ENCODE data around the gene MTHFD1L.

Gene MTHFD1L

DNA sequence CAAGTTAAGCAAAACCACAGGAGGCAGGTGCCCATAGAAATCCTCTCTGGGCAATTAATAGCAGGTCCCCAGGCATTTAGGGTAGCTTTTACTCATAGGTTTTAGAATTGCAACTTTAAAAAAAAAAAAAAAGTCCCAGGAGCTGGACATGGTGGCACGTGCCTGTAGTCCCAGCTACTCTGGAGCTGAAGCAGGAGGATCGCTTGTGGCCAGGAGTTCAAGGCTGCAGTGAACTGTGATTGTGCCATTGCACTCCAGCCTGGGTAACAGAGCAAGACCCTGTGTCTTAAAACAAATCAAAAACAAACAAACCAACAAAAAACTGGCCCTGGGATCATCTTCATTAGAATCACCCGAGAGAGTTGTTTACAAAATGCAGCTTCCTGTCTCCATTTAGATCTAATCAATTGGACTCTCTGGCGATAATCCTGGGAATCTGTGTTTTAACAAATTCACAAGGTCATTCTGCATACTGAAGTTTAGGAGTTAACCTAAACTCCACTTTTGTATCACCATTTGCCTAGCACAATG, 242.5 kb downstream of the MTHFD1L start:
- H3K27me3 ChIP-seq (ENCODE audit: low read length): no peaks in the 10 kb centered on the region
- no peaks in the 10 kb centered on the region for H3K9me3 ChIP-seq (ENCODE audit: insufficient read depth, low read length)
- no peaks in the 10 kb centered on the region for H3F3A ChIP-seq (ENCODE audit: insufficient read depth)
- no peak overlapping the region for H3K9ac ChIP-seq (ENCODE audit: low read length)
- no peaks in the 10 kb centered on the region for H3K9me2 ChIP-seq (replicated peaks; ENCODE audit: insufficient read depth, low read length)
- H3K4me3 ChIP-seq (ENCODE audit: insufficient read depth, low read length, poor library complexity, severe bottlenecking): no peak overlapping the region
- H3K4me2 ChIP-seq (ENCODE audit: low read depth, low read length, poor library complexity, severe bottlenecking): no peak overlapping the region
- no peak overlapping the region for H2AFZ ChIP-seq (ENCODE audit: low read depth, low read length, severe bottlenecking)
- no peaks in the 10 kb centered on the region for H3K36me3 ChIP-seq (ENCODE audit: low read length)
- H3K27ac ChIP-seq (ENCODE audit: low read depth, low read length): no peak overlapping the region
- no peaks in the 10 kb centered on the region for H4K20me1 ChIP-seq (ENCODE audit: low read depth, low read length)
- TF ChIP-seq, protein P1, sequence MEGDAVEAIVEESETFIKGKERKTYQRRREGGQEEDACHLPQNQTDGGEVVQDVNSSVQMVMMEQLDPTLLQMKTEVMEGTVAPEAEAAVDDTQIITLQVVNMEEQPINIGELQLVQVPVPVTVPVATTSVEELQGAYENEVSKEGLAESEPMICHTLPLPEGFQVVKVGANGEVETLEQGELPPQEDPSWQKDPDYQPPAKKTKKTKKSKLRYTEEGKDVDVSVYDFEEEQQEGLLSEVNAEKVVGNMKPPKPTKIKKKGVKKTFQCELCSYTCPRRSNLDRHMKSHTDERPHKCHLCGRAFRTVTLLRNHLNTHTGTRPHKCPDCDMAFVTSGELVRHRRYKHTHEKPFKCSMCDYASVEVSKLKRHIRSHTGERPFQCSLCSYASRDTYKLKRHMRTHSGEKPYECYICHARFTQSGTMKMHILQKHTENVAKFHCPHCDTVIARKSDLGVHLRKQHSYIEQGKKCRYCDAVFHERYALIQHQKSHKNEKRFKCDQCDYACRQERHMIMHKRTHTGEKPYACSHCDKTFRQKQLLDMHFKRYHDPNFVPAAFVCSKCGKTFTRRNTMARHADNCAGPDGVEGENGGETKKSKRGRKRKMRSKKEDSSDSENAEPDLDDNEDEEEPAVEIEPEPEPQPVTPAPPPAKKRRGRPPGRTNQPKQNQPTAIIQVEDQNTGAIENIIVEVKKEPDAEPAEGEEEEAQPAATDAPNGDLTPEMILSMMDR (IDR thresholded peaks at IDR 0.05; ENCODE audit: insufficient read depth, low read length, poor library complexity, severe bottlenecking): no peak
- TF ChIP-seq EZH2phosphoT487 (conservative IDR thresholded peaks at IDR 0.05; ENCODE audit: low read length): no peak
- H3K79me2 ChIP-seq (ENCODE audit: insufficient read depth, low read length): no peaks in the 10 kb centered on the region

DNA sequence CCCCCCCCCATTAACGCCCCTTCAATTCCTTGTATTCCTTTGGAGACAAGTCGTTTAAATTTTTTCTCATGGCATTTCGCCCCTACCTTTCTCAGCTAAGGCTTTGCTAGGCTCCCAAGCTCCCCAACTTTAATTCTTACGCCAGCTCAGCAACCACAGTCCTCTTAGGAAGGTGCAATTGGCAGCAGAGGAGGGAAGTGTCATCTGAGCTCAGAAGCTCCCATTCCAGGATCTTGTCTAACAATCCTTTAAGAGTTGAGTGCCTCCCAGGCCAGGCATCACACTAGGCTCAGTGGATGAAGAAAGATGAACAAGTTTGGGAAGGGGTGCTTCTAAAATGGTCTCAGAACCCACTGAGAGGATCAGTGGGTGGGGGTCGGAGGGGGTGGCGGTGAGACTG, 243.0 kb downstream of the MTHFD1L start:
- H3K4me3 ChIP-seq (ENCODE audit: insufficient read depth, low read length, poor library complexity, severe bottlenecking): no peak overlapping the region
- no peak overlapping the region for H3K27ac ChIP-seq (ENCODE audit: low read depth, low read length)

DNA sequence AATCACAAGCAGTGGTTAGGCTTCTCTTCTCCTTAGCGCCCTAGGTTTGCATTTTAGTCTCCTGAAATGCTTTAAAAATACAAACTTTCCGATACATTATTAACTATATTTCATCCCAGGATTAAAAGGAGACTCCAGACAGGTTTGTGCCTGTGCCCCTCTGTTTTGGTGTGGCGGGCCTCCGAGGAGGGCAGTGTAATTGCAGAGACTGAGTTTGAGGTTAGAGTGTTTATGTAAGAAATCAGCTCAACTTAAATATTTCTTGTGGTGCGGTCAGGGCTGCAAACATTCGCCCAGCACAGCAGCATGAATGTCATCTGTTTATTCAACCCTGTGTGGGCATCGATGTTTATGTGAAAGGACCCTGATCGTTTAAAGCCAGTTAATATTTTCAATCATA, 243.9 kb downstream of the MTHFD1L start:
- no peak overlapping the region for H3K27ac ChIP-seq (ENCODE audit: low read depth, low read length)

More for the DNA sequence above, 243.0 kb downstream of the MTHFD1L start:
- H3K9me3 ChIP-seq (ENCODE audit: insufficient read depth, low read length): no peaks in the 10 kb centered on the region
- no peak overlapping the region for H3K4me2 ChIP-seq (ENCODE audit: low read depth, low read length, poor library complexity, severe bottlenecking)
- no peaks in the 10 kb centered on the region; the same call in 1 of the 2 replicates for H3K27me3 ChIP-seq (ENCODE audit: low read length)
- H3F3A ChIP-seq (ENCODE audit: insufficient read depth): no peaks in the 10 kb centered on the region
- no peaks in the 10 kb centered on the region for H4K20me1 ChIP-seq (ENCODE audit: low read depth, low read length)
- H3K36me3 ChIP-seq (ENCODE audit: low read length): no peaks in the 10 kb centered on the region
- H3K9ac ChIP-seq (ENCODE audit: low read length): no peak overlapping the region
- H3K79me2 ChIP-seq (ENCODE audit: insufficient read depth, low read length): no peaks in the 10 kb centered on the region
- no peak for TF ChIP-seq EZH2phosphoT487 (conservative IDR thresholded peaks at IDR 0.05; ENCODE audit: low read length)
- TF ChIP-seq, protein P1 (IDR thresholded peaks at IDR 0.05; ENCODE audit: insufficient read depth, low read length, poor library complexity, severe bottlenecking): no peak
- H3K9me2 ChIP-seq (replicated peaks; ENCODE audit: insufficient read depth, low read length): no peaks in the 10 kb centered on the region
- no peak overlapping the region for H2AFZ ChIP-seq (ENCODE audit: low read depth, low read length, severe bottlenecking)

More for the DNA sequence above, 243.9 kb downstream of the MTHFD1L start:
- Histone ChIP-seq H3K4me3 (ENCODE audit: insufficient read depth, low read length, poor library complexity, severe bottlenecking) (no peak overlapping the region), H3F3A (ENCODE audit: insufficient read depth) (no peaks in the 10 kb centered on the region), H4K20me1 (ENCODE audit: low read depth, low read length) (no peaks in the 10 kb centered on the region), H2AFZ (ENCODE audit: low read depth, low read length, severe bottlenecking) (no peak overlapping the region), H3K9ac (ENCODE audit: low read length) (no peak overlapping the region), H3K4me2 (ENCODE audit: low read depth, low read length, poor library complexity, severe bottlenecking) (no peak overlapping the region), H3K79me2 (ENCODE audit: insufficient read depth, low read length) (no peaks in the 10 kb centered on the region), H3K27me3 (ENCODE audit: low read length) (no peaks in the 10 kb centered on the region; the same call in 1 of the 2 replicates), H3K9me2 (replicated peaks; ENCODE audit: insufficient read depth, low read length) (no peaks in the 10 kb centered on the region), H3K9me3 (ENCODE audit: insufficient read depth, low read length) (no peaks in the 10 kb centered on the region), H3K36me3 (ENCODE audit: low read length) (no peaks in the 10 kb centered on the region)
- TF ChIP-seq, protein P1 (IDR thresholded peaks at IDR 0.05; ENCODE audit: insufficient read depth, low read length, poor library complexity, severe bottlenecking): no peak
- TF ChIP-seq EZH2phosphoT487 (conservative IDR thresholded peaks at IDR 0.05; ENCODE audit: low read length): no peak

Data from SU-DHL-6 (cell line).